HG02588 (cell line): Measurements from ENCODE around the gene XRCC1.
A peak's percentile ranks its signal among the peaks of the same experiment; 100 is the strongest.

Experiments used
- ATAC-seq: cut with Tn5 transposase; IDR thresholded peaks from one replicate; pipeline ENCODE4 v1.9.1; 2021; ENCODE audit warnings: mild to moderate bottlenecking, moderate library complexity; ENCODE audit not compliant: unreplicated experiment

Gene XRCC1

GRCh38 chr19:43546581-43546980, 28.7 kb downstream of the XRCC1 start:
- ATAC-seq, result no peak

GRCh38 chr19:43545981-43546380, 29.3 kb downstream of the XRCC1 start:
- ATAC-seq, result no peak

- ATAC-seq, result no peak
These were observed 30.1 kb downstream of the XRCC1 start for GRCh38 chr19:43545276-43545675.

DNA sequence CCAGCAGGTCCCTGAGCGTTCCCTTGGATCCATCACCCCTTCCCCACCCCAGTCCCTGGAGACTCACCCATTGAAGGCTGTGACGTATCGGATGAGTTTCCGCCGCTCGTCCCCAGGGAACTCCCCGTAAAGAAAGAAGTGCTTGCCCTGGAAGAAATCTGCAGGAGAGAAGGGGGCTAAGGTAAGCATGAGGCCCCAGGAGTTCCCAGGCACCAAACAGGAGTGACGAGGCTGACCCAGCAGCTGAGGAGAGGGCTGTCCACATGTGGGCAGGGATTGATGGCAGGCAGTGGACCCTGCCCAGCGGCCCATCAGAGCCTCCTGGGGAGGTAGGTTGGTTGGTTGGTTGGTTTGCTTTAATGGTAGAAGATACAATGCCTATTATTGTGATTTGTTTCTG, 31.2 kb downstream of the XRCC1 start:
- no peak for ATAC-seq

DNA sequence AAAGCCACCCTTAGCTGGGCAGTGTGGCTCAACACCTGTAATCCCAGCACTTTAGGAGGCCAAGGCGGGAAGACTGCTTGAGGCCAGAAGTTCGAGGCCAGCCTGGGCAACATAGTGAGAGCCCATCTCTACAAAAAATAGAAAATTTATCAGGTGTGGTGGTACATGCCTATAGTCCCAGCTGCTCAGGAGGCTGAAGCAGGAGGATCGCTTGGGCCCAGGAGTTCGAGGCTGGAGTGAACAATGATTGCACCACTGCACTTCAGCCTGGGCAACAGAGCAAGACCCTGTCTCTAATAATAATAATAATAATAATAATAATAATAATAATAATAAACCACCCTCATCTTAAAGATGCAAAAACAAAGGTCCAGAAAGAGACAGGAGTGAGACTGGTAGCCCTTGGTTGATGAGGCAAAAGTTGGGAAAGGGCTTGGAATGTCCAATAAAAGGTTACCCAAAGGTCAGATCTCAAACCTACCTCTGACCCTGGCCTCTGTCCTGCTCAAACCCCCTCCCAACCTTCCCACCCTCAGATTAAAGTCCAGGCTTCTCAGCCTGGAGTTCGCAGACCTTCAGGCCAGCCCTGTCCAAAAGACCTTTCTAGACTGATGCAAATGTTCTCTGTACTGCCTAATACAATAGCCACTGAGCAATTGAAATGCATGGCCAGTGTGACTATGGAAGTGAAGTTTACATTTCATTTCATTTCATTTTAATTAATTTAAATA, 33.2 kb downstream of the XRCC1 start:
- no peak for ATAC-seq

DNA sequence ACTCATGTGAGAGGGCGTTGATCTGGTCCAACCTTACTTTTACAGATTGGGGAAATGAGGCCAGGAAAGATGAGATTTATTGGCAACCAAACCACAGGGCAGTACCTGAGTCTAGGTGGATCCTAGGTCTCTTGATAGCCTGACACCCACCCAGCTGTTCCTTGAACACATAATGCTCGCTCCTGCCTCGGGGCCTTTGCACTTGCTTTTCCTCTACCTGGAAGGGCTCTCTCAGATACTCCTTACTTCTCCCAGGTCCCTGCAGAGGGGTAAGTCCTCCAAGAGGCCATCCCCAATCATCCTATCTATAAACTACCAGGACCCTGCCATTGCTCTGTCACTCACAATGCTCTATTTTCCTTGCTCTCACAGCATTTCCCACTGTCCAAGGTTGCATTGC, 34.9 kb downstream of the XRCC1 start:
- ATAC-seq, result no peak

GRCh38 chr19:43538922-43539321, 36.4 kb downstream of the XRCC1 start:
- no peak for ATAC-seq

DNA sequence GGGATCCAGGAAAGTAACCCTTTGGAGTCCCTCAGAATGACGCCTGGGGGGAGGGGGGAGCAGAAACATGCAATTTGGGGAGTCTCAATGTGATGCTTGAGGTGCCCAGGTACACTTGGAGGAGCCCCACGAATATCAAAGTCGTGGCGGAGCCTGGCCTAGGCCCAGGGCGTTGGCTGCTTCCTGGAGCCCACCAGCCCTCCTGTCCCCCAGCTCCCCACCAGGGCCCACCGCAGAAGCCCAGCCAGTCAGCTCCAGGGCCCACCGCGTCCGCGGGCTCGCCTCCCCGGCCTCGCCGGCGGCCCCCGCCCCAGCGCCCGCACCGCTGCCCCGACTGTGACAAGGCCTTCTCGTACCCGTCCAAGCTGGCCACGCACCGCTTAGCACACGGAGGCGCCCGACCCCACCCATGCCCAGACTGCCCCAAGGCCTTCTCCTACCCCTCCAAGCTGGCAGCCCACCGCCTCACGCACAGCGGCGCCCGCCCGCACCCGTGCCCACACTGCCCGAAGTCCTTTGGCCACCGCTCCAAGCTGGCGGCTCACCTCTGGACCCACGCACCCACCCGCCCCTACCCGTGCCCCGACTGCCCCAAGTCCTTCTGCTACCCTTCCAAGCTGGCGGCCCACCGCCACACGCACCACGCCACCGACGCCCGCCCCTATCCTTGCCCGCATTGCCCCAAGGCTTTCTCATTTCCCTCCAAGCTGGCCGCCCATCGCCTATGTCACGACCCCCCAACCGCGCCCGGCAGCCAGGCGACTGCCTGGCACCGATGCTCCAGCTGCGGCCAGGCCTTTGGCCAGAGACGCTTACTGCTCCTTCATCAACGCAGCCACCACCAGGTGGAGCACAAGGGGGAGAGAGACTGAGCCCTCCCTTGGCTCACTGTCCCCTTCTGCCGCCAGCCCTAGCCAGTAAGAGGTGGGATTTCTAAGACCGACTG, 40.2 kb downstream of the XRCC1 start:
- ATAC-seq, result no peak

- no peak for ATAC-seq
These were observed 41.0 kb downstream of the XRCC1 start for GRCh38 chr19:43534305-43534815.

DNA sequence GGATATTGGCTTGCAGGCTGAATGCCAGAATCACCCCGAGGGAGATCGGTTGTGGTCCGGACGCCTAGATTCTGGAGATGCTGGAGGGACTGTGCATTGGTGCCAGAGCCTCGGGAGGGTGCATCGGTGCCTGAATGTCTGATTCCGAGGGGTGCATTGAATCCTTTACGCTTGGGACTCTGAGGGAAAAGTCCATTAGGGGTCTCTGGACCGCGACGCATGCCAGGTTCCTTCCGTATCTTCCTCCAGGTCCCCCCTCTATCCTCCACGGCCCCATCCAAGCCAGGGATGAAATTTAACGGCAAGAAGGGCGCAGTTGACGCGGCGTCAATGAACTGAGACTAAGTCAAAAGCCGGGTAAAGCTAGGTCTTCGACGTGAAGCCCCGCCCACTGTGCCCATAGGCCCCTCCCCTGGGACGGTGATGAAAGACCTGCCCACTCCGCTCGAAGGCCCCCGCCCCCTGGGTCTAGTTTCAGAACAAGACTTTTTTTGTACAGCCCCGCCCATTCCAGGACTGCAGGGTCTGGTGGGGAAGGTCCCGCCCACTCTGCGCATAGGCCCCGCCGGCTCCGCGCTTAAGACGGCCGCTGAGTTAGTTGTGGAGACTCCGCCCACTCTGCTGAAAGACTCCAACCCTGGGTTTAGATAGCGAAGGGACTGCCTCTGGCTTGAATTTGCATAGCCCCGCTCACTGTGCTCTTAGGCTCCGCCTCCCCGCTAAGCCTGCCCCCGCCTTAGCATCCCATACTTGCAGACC, 41.6 kb downstream of the XRCC1 start:
- peak; percentile 42 for ATAC-seq

DNA sequence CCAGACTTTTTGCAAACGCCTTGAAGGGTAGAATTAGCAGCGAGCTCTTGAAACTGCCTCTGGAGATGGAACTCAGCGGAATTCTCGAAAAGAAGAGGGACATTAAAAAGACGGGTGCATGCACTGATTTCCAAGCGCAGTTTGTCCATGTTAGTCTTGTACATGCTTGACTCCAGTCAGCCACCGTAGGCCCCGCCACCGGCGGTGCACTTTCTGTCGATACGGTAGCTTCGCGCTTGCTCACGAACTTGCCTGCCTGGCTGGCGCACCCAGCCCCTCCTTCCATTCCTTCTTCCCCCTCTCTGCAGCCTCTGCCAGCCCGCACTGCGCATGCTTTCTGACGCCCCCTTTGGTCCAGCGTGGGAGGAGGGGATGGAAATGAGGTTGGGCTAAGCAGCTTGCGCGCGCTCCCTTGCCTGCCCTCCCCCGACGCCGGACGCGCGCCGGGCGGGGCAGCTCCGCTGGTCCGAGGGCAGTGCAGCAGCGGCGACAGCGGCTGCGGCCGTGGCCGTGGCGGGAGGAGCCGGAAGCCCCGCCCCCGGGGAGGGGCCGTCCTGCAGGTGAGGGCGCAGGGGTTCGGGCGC, 42.3 kb downstream of the XRCC1 start, which contains the start of gene ZNF575:
Gene ZNF575, plus strand, starts transcription at position 227 of the 584 bp plus-strand sequence. CDS start 1,235 bp downstream, outside the sequence.
- ATAC-seq, result peak; percentile 61

DNA sequence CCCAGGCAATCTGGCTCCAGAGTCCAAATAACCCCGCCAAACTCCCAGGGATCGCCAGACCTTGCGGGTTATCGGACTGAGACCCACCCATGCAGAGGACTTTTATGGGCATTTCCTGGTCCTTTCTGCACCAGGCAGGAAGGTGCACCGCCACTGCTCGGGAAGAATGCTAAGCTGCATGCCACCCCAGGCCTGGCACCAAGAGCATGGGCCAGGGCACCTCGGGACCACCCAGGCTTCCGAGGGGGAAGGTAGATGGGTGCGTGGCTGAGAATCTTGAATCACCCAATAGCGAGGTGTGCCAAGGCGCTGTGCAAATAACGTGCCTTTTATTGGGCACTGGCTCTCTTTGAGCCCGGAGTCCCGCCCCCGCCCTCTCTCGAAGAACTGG, 42.8 kb downstream of the XRCC1 start:
- ATAC-seq, result no peak

GRCh38 chr19:43527860-43528622, 47.3 kb downstream of the XRCC1 start:
- ATAC-seq, result no peak

- ATAC-seq, result peak; percentile 76
These were observed 48.2 kb downstream of the XRCC1 start, which contains the start of gene ETHE1 for GRCh38 chr19:43526884-43527859. Gene ETHE1 (minus strand): TSS chr19:43527201. CDS start chr19:43527177, 24 bp downstream.

- ATAC-seq, result no peak
These were observed 49.2 kb downstream of the XRCC1 start for GRCh38 chr19:43525836-43526771.

DNA sequence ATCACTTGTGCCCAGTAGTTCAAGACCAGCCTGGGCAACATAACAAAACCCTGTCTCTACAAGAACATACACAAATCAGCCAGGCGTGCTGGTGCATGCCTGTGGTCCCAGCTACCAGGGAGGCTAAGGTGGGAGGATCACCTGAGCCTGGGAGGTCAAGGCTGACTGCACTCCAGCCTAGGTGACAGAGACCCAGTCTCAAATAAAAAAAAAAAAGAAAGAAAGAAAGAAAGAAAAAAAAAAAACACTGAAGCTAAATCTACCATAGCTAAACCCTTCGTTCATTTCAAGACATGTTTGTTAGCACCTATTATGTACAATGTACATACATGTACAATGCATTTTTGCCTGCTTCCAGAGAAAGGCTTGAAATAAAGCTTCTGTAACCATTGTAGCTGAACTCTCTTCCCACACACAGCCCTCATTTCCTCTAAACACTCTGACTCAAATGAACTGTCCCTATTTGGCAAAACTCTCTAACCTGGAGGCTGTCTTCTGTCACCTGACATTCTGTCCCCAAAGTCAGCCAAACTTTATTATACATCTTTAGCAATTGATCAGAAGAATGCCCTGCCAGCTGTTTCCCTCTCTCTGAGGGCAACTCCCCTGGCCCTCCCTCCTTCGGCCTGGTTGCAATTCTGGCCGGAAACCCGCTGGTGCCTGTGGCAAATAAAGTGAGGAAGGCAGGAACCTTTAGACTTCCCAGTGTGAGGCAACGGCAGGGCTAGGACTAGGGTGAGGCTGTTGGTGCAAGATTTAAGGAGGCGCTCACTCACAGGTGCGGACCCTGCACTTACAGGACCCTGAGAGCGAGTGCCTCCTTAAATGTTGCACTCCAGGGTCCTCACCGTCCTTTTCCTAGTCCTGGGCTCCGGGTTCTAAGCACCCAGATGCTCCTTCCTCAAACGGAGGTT, 50.1 kb downstream of the XRCC1 start:
- ATAC-seq, result no peak
